Body of pancreas (tissue), 4 donors: Measurements from ENCODE around the gene SLC25A19.

Experiments
- POLR2A ChIP-seq, 3 donors: fragments of 450-650 bp; IDR thresholded peaks; one replicate each; pipeline ENCODE4 v1.6.1; 2016; ENCODE audit warnings: antibody characterized with exemption in 3 of 3, mild to moderate bottlenecking in 2 of 3
- TF ChIP-seq, protein P1 (sequence below), 7 experiments: fragments of 450-650 bp in 4 of 7; fragments of 200-600 bp in 3 of 7; sonication (generic) in 3 of 7; IDR thresholded peaks; one replicate each; pipeline ENCODE4 v1.5.1; 2016 to 2019; ENCODE audit warnings: antibody characterized with exemption in 7 of 7

DNA sequence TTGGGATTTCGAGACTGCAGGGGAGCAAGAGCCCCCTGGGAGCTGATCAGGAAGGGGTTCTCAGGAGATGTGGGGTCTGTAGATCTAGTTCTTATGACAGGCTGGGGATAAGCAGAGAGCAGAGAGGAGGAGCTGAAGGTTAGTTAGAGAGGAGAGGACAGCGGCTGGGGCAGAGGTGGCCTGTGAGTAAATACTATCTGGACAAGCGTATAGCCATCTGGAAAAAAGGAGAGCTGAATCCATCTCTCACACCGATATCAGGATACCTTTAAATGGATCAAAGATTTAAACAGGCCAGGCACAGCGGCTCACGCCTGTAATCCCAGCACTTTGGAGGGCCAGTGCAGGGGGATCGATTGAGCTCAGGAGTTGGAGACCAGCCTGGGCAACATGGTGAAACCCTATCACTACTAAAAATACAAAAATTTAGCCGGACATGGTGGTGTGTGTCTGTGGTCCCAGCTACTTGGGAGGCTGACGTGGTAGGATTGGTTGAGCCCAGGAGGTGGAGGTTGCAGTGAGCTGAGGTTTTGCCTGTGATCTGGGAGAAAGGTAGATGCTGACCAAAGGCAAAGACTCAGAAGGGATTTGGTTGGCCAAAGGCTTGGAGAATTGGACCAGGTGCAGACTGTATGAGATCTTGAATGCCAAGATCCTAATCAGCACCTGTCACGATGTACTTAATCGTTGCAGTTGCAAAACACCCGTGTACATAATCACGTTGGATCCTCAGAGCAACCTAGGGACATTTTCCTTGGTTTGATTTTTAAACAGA lies 18.9 kb upstream of the SLC25A19 start:
- TF ChIP-seq POLR2A (IDR thresholded peaks at IDR 0.05) = no peak
- TF ChIP-seq, protein P1, sequence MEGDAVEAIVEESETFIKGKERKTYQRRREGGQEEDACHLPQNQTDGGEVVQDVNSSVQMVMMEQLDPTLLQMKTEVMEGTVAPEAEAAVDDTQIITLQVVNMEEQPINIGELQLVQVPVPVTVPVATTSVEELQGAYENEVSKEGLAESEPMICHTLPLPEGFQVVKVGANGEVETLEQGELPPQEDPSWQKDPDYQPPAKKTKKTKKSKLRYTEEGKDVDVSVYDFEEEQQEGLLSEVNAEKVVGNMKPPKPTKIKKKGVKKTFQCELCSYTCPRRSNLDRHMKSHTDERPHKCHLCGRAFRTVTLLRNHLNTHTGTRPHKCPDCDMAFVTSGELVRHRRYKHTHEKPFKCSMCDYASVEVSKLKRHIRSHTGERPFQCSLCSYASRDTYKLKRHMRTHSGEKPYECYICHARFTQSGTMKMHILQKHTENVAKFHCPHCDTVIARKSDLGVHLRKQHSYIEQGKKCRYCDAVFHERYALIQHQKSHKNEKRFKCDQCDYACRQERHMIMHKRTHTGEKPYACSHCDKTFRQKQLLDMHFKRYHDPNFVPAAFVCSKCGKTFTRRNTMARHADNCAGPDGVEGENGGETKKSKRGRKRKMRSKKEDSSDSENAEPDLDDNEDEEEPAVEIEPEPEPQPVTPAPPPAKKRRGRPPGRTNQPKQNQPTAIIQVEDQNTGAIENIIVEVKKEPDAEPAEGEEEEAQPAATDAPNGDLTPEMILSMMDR (IDR thresholded peaks at IDR 0.05) = no peak
